T-helper 2 cell (primary cell): Measurements from ENCODE around the gene UNC50.
"Not testable (repeated sequence)": the region's sequence is repeated elsewhere in the genome, so short reads cannot be mapped to it uniquely, and the experiment has no call there.

Experiments used
- DNase-seq, 5 experiments: peaks; one replicate each; pipeline versions ENCODE4 v3.0.0 to v3.0.0-alpha.2; 2012 to 2022

UNC50 gene

GRCh38 chr2:98577313-98577712, 31.1 kb upstream of the UNC50 start:
- no peak for DNase-seq

GRCh38 chr2:98578231-98578630, 30.2 kb upstream of the UNC50 start:
- DNase-seq = no peak

- no peak for DNase-seq
Measured at GRCh38 chr2:98579926-98580325, 28.5 kb upstream of the UNC50 start.

- no peak for DNase-seq
Measured at GRCh38 chr2:98580656-98581284, 27.6 kb upstream of the UNC50 start.

- no peak for DNase-seq
Measured at GRCh38 chr2:98582523-98582922, 25.9 kb upstream of the UNC50 start.

GRCh38 chr2:98583276-98583675, 25.1 kb upstream of the UNC50 start:
- DNase-seq = no peak

GRCh38 chr2:98583816-98584618, 24.4 kb upstream of the UNC50 start:
- no peak for DNase-seq

GRCh38 chr2:98585386-98585785, 23.0 kb upstream of the UNC50 start:
- DNase-seq = no peak

- DNase-seq = no peak
Measured at GRCh38 chr2:98586551-98587140, 21.7 kb upstream of the UNC50 start.

GRCh38 chr2:98588880-98589431, 19.4 kb upstream of the UNC50 start:
- peak in 1 of 5 experiments; percentile 48 for DNase-seq

- DNase-seq = no peak
Measured at GRCh38 chr2:98589489-98589888, 18.9 kb upstream of the UNC50 start.

- no peak for DNase-seq
Measured at GRCh38 chr2:98592565-98592964, 15.8 kb upstream of the UNC50 start.

GRCh38 chr2:98594665-98595064, 13.7 kb upstream of the UNC50 start:
- DNase-seq = not testable (repeated sequence)

GRCh38 chr2:98598781-98599428, 9.5 kb upstream of the UNC50 start:
- DNase-seq = no peak

GRCh38 chr2:98601532-98602132, 6.8 kb upstream of the UNC50 start:
- DNase-seq = peak in 1 of 5 experiments; percentile 38

GRCh38 chr2:98604547-98604946, 3.8 kb upstream of the UNC50 start:
- no peak for DNase-seq

- no peak for DNase-seq
Measured at GRCh38 chr2:98605076-98605475, 3.3 kb upstream of the UNC50 start.

GRCh38 chr2:98606431-98606830, 2.0 kb upstream of the UNC50 start:
- DNase-seq = no peak

- no peak for DNase-seq
Measured at GRCh38 chr2:98607104-98607503, 1.3 kb upstream of the UNC50 start.

GRCh38 chr2:98607741-98608115, 661 bp upstream of the UNC50 start:
- no peak for DNase-seq

GRCh38 chr2:98608962-98609604, 694 bp downstream of the UNC50 start:
- DNase-seq = no peak

GRCh38 chr2:98614024-98614739, 5.8 kb downstream of the UNC50 start:
- no peak for DNase-seq
